Vagina (tissue), 2 donors: ENCODE results near the gene E2F7.

Source experiments
- POLR2A ChIP-seq, 2 donors: fragments of 450-650 bp; IDR thresholded peaks; one replicate each; pipeline ENCODE4 v1.6.1; 2017; ENCODE audit warnings: antibody characterized with exemption in 2 of 2, mild to moderate bottlenecking in 2 of 2, moderate library complexity in 2 of 2
- POLR2AphosphoS5 ChIP-seq, 2 donors: sonication (generic); formaldehyde crosslinking; IDR thresholded peaks; one replicate each; pipeline ENCODE4 v1.9.0; 2017; ENCODE audit warnings: antibody characterized with exemption in 2 of 2, mild to moderate bottlenecking in 2 of 2, low read depth in 1 of 2; ENCODE audit not compliant: insufficient read depth in 1 of 2
- TF ChIP-seq, protein P1 (sequence below), 3 experiments: fragments of 450-650 bp in 2 of 3; fragments of 200-600 bp in 1 of 3; sonication (generic) in 1 of 3; IDR thresholded peaks; one replicate each; pipeline ENCODE4 v1.5.1; 2017 to 2019; ENCODE audit warnings: antibody characterized with exemption in 3 of 3, mild to moderate bottlenecking in 2 of 3, moderate library complexity in 2 of 3

GRCh38 chr12:76983420-76983819, 81.9 kb downstream of the E2F7 start:
- TF ChIP-seq, protein P1, sequence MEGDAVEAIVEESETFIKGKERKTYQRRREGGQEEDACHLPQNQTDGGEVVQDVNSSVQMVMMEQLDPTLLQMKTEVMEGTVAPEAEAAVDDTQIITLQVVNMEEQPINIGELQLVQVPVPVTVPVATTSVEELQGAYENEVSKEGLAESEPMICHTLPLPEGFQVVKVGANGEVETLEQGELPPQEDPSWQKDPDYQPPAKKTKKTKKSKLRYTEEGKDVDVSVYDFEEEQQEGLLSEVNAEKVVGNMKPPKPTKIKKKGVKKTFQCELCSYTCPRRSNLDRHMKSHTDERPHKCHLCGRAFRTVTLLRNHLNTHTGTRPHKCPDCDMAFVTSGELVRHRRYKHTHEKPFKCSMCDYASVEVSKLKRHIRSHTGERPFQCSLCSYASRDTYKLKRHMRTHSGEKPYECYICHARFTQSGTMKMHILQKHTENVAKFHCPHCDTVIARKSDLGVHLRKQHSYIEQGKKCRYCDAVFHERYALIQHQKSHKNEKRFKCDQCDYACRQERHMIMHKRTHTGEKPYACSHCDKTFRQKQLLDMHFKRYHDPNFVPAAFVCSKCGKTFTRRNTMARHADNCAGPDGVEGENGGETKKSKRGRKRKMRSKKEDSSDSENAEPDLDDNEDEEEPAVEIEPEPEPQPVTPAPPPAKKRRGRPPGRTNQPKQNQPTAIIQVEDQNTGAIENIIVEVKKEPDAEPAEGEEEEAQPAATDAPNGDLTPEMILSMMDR (IDR thresholded peaks at IDR 0.05) = no peak
- TF ChIP-seq POLR2AphosphoS5 (IDR thresholded peaks at IDR 0.05; ENCODE audit: insufficient read depth in 1 of 2, low read depth in 1 of 2) = no peak
- TF ChIP-seq POLR2A (IDR thresholded peaks at IDR 0.05) = no peak
